Progenitor cell of endocrine pancreas (in vitro differentiated cells): Measurements from ENCODE around the gene NCAN. TPM values are rescaled to one million over a fixed set of nuclear protein-coding genes. Genes with fewer than 3 reads are reported as not detected.

Source experiments
- DNase-seq: peaks from one replicate; pipeline ENCODE4 v3.0.0; 2021; ENCODE audit warnings: low spot score; ENCODE audit not compliant: unreplicated experiment
- H3K27ac Mint-ChIP-seq: 2 replicates; pipeline ENCODE4 v1.8.0; 2021; ENCODE audit warnings: mild to moderate bottlenecking, moderate library complexity, mixed read lengths
- H3K27me3 Mint-ChIP-seq: 2 replicates; pipeline ENCODE4 v1.8.0; 2021; ENCODE audit warnings: mixed read lengths
- H3K36me3 Mint-ChIP-seq: 2 replicates; pipeline ENCODE4 v1.8.0; 2022; ENCODE audit warnings: mixed read lengths; ENCODE audit not compliant: insufficient read depth
- H3K4me1 Mint-ChIP-seq: 2 replicates; pipeline ENCODE4 v1.8.0; 2021; ENCODE audit warnings: low read depth, mixed read lengths
- H3K4me3 Mint-ChIP-seq: 2 replicates; pipeline ENCODE4 v1.8.0; 2021; ENCODE audit warnings: low read depth, mild to moderate bottlenecking, moderate library complexity, mixed read lengths
- H3K9me3 Mint-ChIP-seq: 2 replicates; pipeline ENCODE4 v1.8.0; 2021; ENCODE audit warnings: low read depth, mixed read lengths
- total RNA-seq: library from RNA; stranded (reverse); gene quantifications from 2 replicates; pipeline ENCODE4 v1.2.1, GENCODE V29; 2021
- TF ChIP-seq, protein P1 (sequence below): fragments of 200-600 bp; sonication (generic); IDR thresholded peaks from one replicate; pipeline ENCODE4 v1.5.0; 2021; ENCODE audit warnings: antibody characterized with exemption, mild to moderate bottlenecking; ENCODE audit not compliant: unreplicated experiment

Gene NCAN
- total RNA-seq, 1 donor from 2014 or later, result 0.17 TPM

DNA sequence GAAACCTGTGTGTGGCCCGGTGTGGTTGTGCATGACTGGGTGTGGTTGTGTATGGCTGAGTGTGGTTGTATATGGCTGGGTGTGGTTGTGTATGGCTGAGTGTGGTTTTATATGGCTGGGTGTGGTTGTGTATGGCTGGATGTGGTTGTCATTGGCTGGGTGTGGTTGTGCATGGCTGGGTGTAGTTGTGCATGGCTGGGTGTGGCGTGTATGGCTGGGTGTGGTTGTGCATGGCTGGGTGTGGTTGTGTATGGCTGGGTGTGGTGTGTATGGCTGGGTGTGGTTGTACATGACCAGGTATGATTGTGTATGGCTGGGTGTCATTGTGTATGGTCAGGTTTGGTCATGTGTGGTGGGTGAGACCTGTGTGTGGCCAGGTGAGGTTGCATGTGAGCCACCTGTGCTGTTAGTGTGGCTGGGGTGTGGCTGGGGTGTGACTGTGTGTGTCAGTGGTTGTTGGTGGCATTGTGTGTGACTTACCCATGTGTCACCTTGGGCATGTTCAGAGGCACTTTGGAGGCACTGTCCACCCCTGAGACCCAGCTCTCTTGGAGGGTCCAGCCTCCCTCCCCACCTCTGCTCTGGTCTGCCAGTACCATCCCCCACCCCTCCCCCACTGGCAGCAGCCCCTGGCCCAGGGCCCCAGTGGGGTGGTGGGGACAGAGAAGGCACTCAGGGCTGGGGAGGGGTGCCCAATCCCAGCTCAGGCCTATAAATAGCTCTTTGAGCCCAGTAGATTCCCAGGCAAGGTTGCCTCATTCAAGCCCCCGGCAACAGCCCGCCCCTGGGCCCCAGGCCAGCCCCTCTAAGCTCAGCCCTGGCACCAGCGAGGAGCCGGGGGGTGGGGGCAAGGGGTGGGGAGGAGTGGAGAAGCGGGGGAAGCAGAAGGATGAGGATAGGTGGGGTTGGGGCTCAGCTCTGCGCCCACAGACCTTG, 3.9 kb upstream of the NCAN start:
- Mint-ChIP-seq H3K4me3 (no peak overlapping the region), H3K27ac (no peak overlapping the region), H3K9me3 (no peaks in the 10 kb centered on the region), H3K36me3 (no peaks in the 10 kb centered on the region), H3K27me3 (peaks cover 64% of the 10 kb centered on the region), H3K4me1 (no peaks in the 10 kb centered on the region)
- TF ChIP-seq, protein P1, sequence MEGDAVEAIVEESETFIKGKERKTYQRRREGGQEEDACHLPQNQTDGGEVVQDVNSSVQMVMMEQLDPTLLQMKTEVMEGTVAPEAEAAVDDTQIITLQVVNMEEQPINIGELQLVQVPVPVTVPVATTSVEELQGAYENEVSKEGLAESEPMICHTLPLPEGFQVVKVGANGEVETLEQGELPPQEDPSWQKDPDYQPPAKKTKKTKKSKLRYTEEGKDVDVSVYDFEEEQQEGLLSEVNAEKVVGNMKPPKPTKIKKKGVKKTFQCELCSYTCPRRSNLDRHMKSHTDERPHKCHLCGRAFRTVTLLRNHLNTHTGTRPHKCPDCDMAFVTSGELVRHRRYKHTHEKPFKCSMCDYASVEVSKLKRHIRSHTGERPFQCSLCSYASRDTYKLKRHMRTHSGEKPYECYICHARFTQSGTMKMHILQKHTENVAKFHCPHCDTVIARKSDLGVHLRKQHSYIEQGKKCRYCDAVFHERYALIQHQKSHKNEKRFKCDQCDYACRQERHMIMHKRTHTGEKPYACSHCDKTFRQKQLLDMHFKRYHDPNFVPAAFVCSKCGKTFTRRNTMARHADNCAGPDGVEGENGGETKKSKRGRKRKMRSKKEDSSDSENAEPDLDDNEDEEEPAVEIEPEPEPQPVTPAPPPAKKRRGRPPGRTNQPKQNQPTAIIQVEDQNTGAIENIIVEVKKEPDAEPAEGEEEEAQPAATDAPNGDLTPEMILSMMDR, result no peak
- no peak for DNase-seq

DNA sequence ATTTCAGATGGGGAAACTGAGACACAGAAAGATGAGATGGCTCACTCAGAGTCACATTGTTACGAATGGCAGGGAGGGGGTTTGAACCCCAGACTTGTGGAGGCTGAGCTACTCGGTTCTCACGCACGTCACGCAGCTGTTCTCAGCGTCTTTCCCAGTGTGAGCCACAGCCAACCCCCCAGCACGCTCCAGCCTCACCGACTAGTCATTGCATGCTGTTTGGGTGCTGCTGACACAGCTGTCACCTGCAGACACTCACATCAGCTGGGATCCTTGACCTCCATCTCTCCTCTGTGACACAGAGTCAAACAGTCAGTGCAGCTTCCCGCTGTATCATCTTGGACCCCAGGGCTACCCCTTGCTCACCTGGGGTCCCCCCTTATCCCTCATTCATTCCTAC, 2.4 kb upstream of the NCAN start:
- H3K9me3 Mint-ChIP-seq, result no peaks in the 10 kb centered on the region
- H3K36me3 Mint-ChIP-seq, result no peaks in the 10 kb centered on the region
- no peaks in the 10 kb centered on the region for H3K4me1 Mint-ChIP-seq

DNA sequence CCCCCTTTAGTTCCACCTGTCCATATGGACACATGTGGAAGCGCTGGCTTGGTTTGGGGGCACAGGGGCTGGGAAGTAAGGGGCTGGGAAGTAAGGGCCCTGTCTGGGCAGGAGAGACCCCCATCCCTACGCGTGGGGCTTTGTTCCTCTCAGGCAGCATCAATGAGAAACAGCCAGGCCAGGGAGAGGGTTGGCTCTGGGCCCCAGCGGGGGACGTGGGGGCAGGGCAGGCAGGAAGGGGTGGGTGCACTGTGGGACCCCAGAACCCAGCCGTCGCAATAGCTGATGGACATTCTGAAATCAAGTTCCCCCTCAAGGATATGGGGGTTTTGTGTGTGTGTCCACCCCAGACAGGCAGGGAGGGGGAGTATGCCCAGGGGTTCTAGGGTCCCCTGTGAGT, 1.2 kb downstream of the NCAN start:
- TF ChIP-seq, protein P1, result no peak
- peaks cover 71% of the 10 kb centered on the region for H3K27me3 Mint-ChIP-seq
- no peak for DNase-seq
- no peaks in the 10 kb centered on the region for H3K36me3 Mint-ChIP-seq
- H3K9me3 Mint-ChIP-seq, result peaks cover 3% of the 10 kb centered on the region
- no peak overlapping the region for H3K27ac Mint-ChIP-seq
- no peaks in the 10 kb centered on the region for H3K4me1 Mint-ChIP-seq
- H3K4me3 Mint-ChIP-seq, result no peak overlapping the region

More for the DNA sequence above, 2.4 kb upstream of the NCAN start:
- no peak for DNase-seq
- Mint-ChIP-seq H3K4me3 (no peak overlapping the region), H3K27ac (no peak overlapping the region), H3K27me3 (peaks cover 76% of the 10 kb centered on the region)
- TF ChIP-seq, protein P1, result no peak

DNA sequence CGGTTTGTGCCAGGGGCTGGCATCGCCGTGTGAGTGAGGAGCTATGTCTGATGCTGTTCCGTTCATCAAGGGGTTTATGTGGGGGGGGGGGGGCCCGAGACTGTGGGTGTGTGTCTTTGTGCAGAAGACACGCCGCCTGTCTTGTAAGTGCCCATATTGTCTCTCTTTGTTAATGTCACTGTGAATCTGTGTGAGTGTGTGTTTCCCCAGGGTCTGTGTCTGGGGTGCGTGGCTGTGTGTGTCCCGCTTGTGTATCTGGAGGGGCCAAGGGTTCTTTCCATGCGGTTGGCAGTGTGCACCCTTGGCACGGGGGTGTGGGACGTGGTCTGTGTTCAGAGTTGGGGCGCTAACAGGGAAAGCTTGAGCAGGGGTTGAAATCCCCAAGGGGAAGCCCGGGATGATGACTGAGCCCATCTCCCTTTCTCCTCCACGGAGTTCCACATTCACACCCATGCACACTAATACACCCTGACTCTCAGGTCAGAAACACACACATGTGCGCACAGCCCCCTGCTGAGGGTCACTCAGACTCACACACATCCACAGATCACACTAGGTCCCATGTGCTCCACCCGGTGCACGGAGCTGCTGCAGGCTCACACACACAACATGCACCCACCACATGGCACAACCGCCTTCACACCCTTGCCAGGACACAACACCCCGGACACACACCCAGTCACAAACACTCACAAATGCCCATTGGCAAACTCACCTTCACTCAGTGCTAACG, 1.8 kb downstream of the NCAN start:
- peaks cover 71% of the 10 kb centered on the region for H3K27me3 Mint-ChIP-seq
- H3K9me3 Mint-ChIP-seq, result peaks cover 3% of the 10 kb centered on the region
- no peaks in the 10 kb centered on the region for H3K4me1 Mint-ChIP-seq
- TF ChIP-seq, protein P1, result no peak
- H3K4me3 Mint-ChIP-seq, result no peak overlapping the region
- DNase-seq, result no peak
- H3K27ac Mint-ChIP-seq, result no peak overlapping the region
- no peaks in the 10 kb centered on the region for H3K36me3 Mint-ChIP-seq

DNA sequence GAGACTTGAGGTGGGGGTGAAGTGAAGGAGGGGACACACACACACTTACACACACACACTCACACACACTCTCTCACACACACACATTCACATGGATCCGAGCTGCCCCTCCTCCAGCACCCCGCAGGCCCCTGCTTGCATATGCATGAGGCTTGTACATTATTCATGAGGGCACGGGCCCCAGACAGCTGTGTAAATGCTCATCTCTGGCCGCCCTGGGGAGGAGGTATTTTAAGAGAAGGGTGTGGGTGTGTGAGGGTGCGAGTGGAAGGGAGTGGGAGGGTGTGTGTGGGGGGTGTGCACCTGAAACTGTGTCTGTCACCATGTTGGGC, 2.4 kb downstream of the NCAN start:
- DNase-seq, result no peak
- peaks cover 72% of the 10 kb centered on the region for H3K27me3 Mint-ChIP-seq
- no peaks in the 10 kb centered on the region for H3K4me1 Mint-ChIP-seq
- no peak overlapping the region for H3K4me3 Mint-ChIP-seq
- H3K9me3 Mint-ChIP-seq, result peaks cover 3% of the 10 kb centered on the region
- no peak overlapping the region for H3K27ac Mint-ChIP-seq
- TF ChIP-seq, protein P1, result no peak
- H3K36me3 Mint-ChIP-seq, result no peaks in the 10 kb centered on the region
